Measurements from ENCODE around the gene TREML4. TPM values are rescaled to one million over a fixed set of nuclear protein-coding genes. Genes with fewer than 3 reads are reported as not detected.

Gene TREML4
- total and polyA plus RNA-seq, 10 of the 15 experiments (the other 5 are each of a cell fraction or from before 2014, with no cell fraction given), result not detected

- no peak for TF ChIP-seq CBX5 (IDR thresholded peaks at IDR 0.05; ENCODE audit: low read depth)
- TF ChIP-seq MTA2 (IDR thresholded peaks at IDR 0.05; ENCODE audit: low read depth), result no peak
- no peak for TF ChIP-seq RAD51 (IDR thresholded peaks at IDR 0.05)
- TF ChIP-seq JUNB (IDR thresholded peaks at IDR 0.05), result no peak
- no peak for TF ChIP-seq USF1 (IDR thresholded peaks at IDR 0.05; ENCODE audit: borderline replicate concordance, extremely low read length, insufficient read depth, low read depth, low read length)
- no peak for TF ChIP-seq PRDM15 (CRISPR knock-in tag; IDR thresholded peaks at IDR 0.05)
- TF ChIP-seq E4F1 (IDR thresholded peaks at IDR 0.05; ENCODE audit: borderline replicate concordance, partially characterized antibody), result no peak
- TF ChIP-seq CHD1 (IDR thresholded peaks at IDR 0.05; ENCODE audit: low read depth, low read length), result no peak
- no peak for TF ChIP-seq BACH1 (IDR thresholded peaks at IDR 0.05; ENCODE audit: borderline replicate concordance)
- TF ChIP-seq BCL11A (IDR thresholded peaks at IDR 0.05; ENCODE audit: low read depth, low read length), result no peak
- TF ChIP-seq NKRF (conservative IDR thresholded peaks at IDR 0.05), result no peak
- TF ChIP-seq NRF1 (conservative IDR thresholded peaks at IDR 0.05; ENCODE audit: low read depth, low read length), result no peak
- no peak for TF ChIP-seq NR2F1 (conservative IDR thresholded peaks at IDR 0.05)
- no peak for TF ChIP-seq PAX8 (IDR thresholded peaks at IDR 0.05)
- no peak for TF ChIP-seq ZNF207 (IDR thresholded peaks at IDR 0.05; ENCODE audit: borderline replicate concordance)
- H3K4me2 ChIP-seq (ENCODE audit: control insufficient read depth, insufficient read depth), result no peak overlapping the region
- 100% methylated on average over 3 of the region's 3 CpGs for WGBS (ENCODE audit: insufficient coverage, insufficient replicate concordance, low lambda C conversion rate, missing lambda C conversion rate)
- peaks cover 30% of the 10 kb centered on the region for H3K4me1 ChIP-seq (ENCODE audit: control insufficient read depth, insufficient read depth, low read length)
- no peak overlapping the region for H3K4me3 ChIP-seq
- H3K27me3 ChIP-seq (replicated peaks in 1 of 2; ENCODE audit: control insufficient read depth in 2 of 2, insufficient read depth in 2 of 2, low read length in 1 of 2), result no peaks in the 10 kb centered on the region; a peak in 1 of 4 replicates
- H3K79me2 ChIP-seq (ENCODE audit: control insufficient read depth, insufficient read depth, low read length), result peaks cover 2% of the 10 kb centered on the region; the same call in 1 of the 2 replicates
- no peak for DNase-seq (ENCODE audit: low read depth, low spot score)
- RAD21 ChIA-PET (ENCODE audit: unreplicated experiment), result interaction anchor here (1.2 kb wide), 1 partner anchor 123 kb away, joined by 4 read pairs; no protein-coding TSS in a partner anchor
- no peaks in the 10 kb centered on the region; a peak in 1 of 4 replicates for H3K36me3 ChIP-seq (ENCODE audit: control insufficient read depth in 2 of 2, insufficient read depth in 2 of 2, low read length in 1 of 2)
- no TSS peak for BruUV-seq (replicated peaks)
- H3K9ac ChIP-seq (ENCODE audit: control insufficient read depth, insufficient read depth, low read length), result no peak overlapping the region
- SMC1A ChIA-PET (ENCODE audit: uncharacterized antibody, unreplicated experiment), result interaction anchor here (0.7 to 2.3 kb wide), 9 partner anchors 9 to 121 kb away, joined by 3 to 6 read pairs (median 5); no protein-coding TSS in a partner anchor
- no peak overlapping the region for H2AFZ ChIP-seq (ENCODE audit: control insufficient read depth, low read depth, low read length)
- no peaks in the 10 kb centered on the region; the same call in 2 of the 3 replicates for H3K9me3 ChIP-seq (replicated peaks; ENCODE audit: control insufficient read depth, insufficient read depth, low read length)
- in situ Hi-C loops (cut with MboI) (no loop called here), intact Hi-C loops (cut with micrococcal nuclease; ENCODE audit: unreplicated experiment) (no loop called here)
- FAIRE-seq, result no peak
- POLR2A ChIA-PET, result interaction anchor here (0.7 to 1.4 kb wide), 4 partner anchors 11 to 152 kb away, joined by 3 read pairs; no protein-coding TSS in a partner anchor
- H3K27ac ChIP-seq (ENCODE audit: control insufficient read depth, insufficient read depth), result no peak overlapping the region
- CTCF ChIA-PET, result interaction anchor here (0.7 to 3.8 kb wide), 9 partner anchors 8 to 123 kb away, joined by 3 to 26 read pairs (median 3); no protein-coding TSS in a partner anchor
- ATAC-seq, result no peak
- H4K20me1 ChIP-seq (ENCODE audit: control insufficient read depth, insufficient read depth), result no peaks in the 10 kb centered on the region
These were observed 30.9 kb upstream of the TREML4 start for GRCh38 chr6:41197234-41197633.
